Right atrium auricular region (tissue), 2 donors: ENCODE data around the gene RMND5B. TPM values are rescaled to one million over a fixed set of nuclear protein-coding genes. Genes with fewer than 3 reads are reported as not detected.

ENCODE experiments used
- DNase-seq: peaks from one replicate; pipeline ENCODE4 v3.0.0-alpha.2; 2019; ENCODE audit warnings: low spot score
- H3K27ac ChIP-seq, 2 donors: fragments of 200-600 bp; sonication (generic); 1 replicate in 1 of 2; 2 replicates in 1 of 2; pipeline ENCODE4 v1.5.1; 2016 to 2019
- H3K27me3 ChIP-seq, 2 donors: fragments of 200-600 bp; sonication (generic); one replicate each; pipeline versions ENCODE4 v1.5.1 to v1.6.0; 2017 to 2019
- H3K36me3 ChIP-seq: fragments of 200-600 bp; sonication (generic); one replicate; pipeline ENCODE4 v1.5.1; 2016
- H3K4me1 ChIP-seq, 2 donors: fragments of 200-600 bp; sonication (generic); one replicate each; pipeline versions ENCODE4 v1.5.1 to v1.6.0; 2017 to 2019
- H3K4me3 ChIP-seq, 2 donors: fragments of 200-600 bp; sonication (generic); 1 replicate in 1 of 2; 2 replicates in 1 of 2; pipeline ENCODE4 v1.5.1; 2017 to 2019; ENCODE audit warnings: mild to moderate bottlenecking in 1 of 2, moderate library complexity in 1 of 2
- H3K9me3 ChIP-seq, 2 donors: fragments of 200-600 bp; sonication (generic); one replicate each; pipeline ENCODE4 v1.5.1; 2019
- CTCF ChIP-seq, 2 donors: fragments of 200-600 bp; sonication (generic); IDR thresholded peaks; one replicate each; pipeline ENCODE4 v1.5.1; 2019; ENCODE audit warnings: antibody characterized with exemption in 2 of 2
- total RNA-seq, 2 donors: library from RNA; depleted of rRNA; stranded (reverse); fragments of >200 nt; gene quantifications; one replicate each; pipeline ENCODE4 v1.1.0, GENCODE V29; 2016

Gene RMND5B
- total RNA-seq, 2 donors from 2014 or later = 28.9 to 31.4 TPM

GRCh38 chr5:178163772-178164735 lies 33.2 kb downstream of the RMND5B start:
- H3K4me1 ChIP-seq = peaks cover 0 to 10% of the 10 kb centered on the region in 2 donors
- peak; percentile 89 to 100 for TF ChIP-seq CTCF (IDR thresholded peaks at IDR 0.05)
- peak overlapping the region in 1 of 2 donors; percentile 32 for H3K4me3 ChIP-seq
- H3K9me3 ChIP-seq = no peaks in the 10 kb centered on the region
- DNase-seq = peak; percentile 74
- no peaks in the 10 kb centered on the region for H3K36me3 ChIP-seq
- no peaks in the 10 kb centered on the region for H3K27me3 ChIP-seq
- H3K27ac ChIP-seq = no peak overlapping the region

- H3K36me3 ChIP-seq = no peaks in the 10 kb centered on the region
- no peaks in the 10 kb centered on the region for H3K9me3 ChIP-seq
- no peaks in the 10 kb centered on the region for H3K27me3 ChIP-seq
- peaks cover 0 to 10% of the 10 kb centered on the region in 2 donors for H3K4me1 ChIP-seq
- no peak overlapping the region for H3K4me3 ChIP-seq
- TF ChIP-seq CTCF (IDR thresholded peaks at IDR 0.05) = no peak
- DNase-seq = no peak
- H3K27ac ChIP-seq = no peak overlapping the region
These were observed 34.8 kb downstream of the RMND5B start for GRCh38 chr5:178165581-178165980.

- Histone ChIP-seq H3K4me3 (no peak overlapping the region), H3K27ac (no peak overlapping the region), H3K27me3 (no peaks in the 10 kb centered on the region), H3K4me1 (no peaks in the 10 kb centered on the region), H3K9me3 (no peaks in the 10 kb centered on the region), H3K36me3 (no peaks in the 10 kb centered on the region)
- DNase-seq = no peak
- TF ChIP-seq CTCF (IDR thresholded peaks at IDR 0.05) = no peak
These were observed 39.6 kb downstream of the RMND5B start for GRCh38 chr5:178170455-178170854.

GRCh38 chr5:178174456-178174855 lies 43.6 kb downstream of the RMND5B start:
- H3K27ac ChIP-seq = no peak overlapping the region
- H3K36me3 ChIP-seq = no peaks in the 10 kb centered on the region
- no peak for TF ChIP-seq CTCF (IDR thresholded peaks at IDR 0.05)
- H3K4me1 ChIP-seq = no peaks in the 10 kb centered on the region
- H3K27me3 ChIP-seq = no peaks in the 10 kb centered on the region
- DNase-seq = no peak
- H3K4me3 ChIP-seq = no peak overlapping the region
- no peaks in the 10 kb centered on the region for H3K9me3 ChIP-seq

- Histone ChIP-seq H3K9me3 (no peaks in the 10 kb centered on the region), H3K4me3 (no peak overlapping the region), H3K36me3 (no peaks in the 10 kb centered on the region), H3K27me3 (no peaks in the 10 kb centered on the region), H3K4me1 (no peaks in the 10 kb centered on the region), H3K27ac (no peak overlapping the region)
- no peak for TF ChIP-seq CTCF (IDR thresholded peaks at IDR 0.05)
- DNase-seq = no peak
These were observed 46.0 kb downstream of the RMND5B start for GRCh38 chr5:178176791-178177190.
